SU-DHL-6 (cell line): ENCODE data around the gene ARHGAP21.
"Not testable (repeated sequence)": the region's sequence is repeated elsewhere in the genome, so short reads cannot be mapped to it uniquely, and the experiment has no call there.

Source experiments
- H2AFZ ChIP-seq: fragments of 200-600 bp; sonication (generic); 2 replicates; pipeline ENCODE4 v1.6.1; 2014; ENCODE audit warnings: low read depth, mild to moderate bottlenecking, moderate library complexity, mixed read lengths, antibody characterized with exemption, low read length; ENCODE audit not compliant: severe bottlenecking
- H3F3A ChIP-seq: fragments of 200-600 bp; shearing (Covaris generic); 2 replicates; pipeline ENCODE4 v1.6.0; 2016; ENCODE audit warnings: antibody characterized with exemption, mild to moderate bottlenecking; ENCODE audit not compliant: insufficient read depth
- H3K27ac ChIP-seq: fragments of 200-600 bp; sonication (generic); 2 replicates; pipeline ENCODE4 v1.5.1; 2016; ENCODE audit warnings: low read depth, mild to moderate bottlenecking, low read length, moderate library complexity, mixed read lengths
- H3K27me3 ChIP-seq: fragments of 200-600 bp; sonication (generic), shearing (Covaris generic); 2 replicates; pipeline ENCODE4 v1.6.0; 2014; ENCODE audit warnings: mild to moderate bottlenecking, low read length
- H3K36me3 ChIP-seq: fragments of 200-600 bp; sonication (generic); 2 replicates; pipeline ENCODE4 v1.6.1; 2014; ENCODE audit warnings: mild to moderate bottlenecking, low read length, mixed read lengths
- H3K4me2 ChIP-seq: fragments of 300-600, 200-600 bp; shearing (Covaris generic), sonication (generic); 2 replicates; pipeline ENCODE4 v1.6.0; 2014; ENCODE audit warnings: low read length, low read depth, mild to moderate bottlenecking; ENCODE audit not compliant: poor library complexity, severe bottlenecking
- H3K4me3 ChIP-seq: fragments of 200-600 bp; sonication (generic); 2 replicates; pipeline ENCODE4 v1.5.1; 2014; ENCODE audit warnings: antibody characterized with exemption, low read length, mild to moderate bottlenecking, mixed read lengths; ENCODE audit not compliant: insufficient read depth, poor library complexity, severe bottlenecking
- H3K79me2 ChIP-seq: fragments of 200-600 bp; sonication (generic); 2 replicates; pipeline ENCODE4 v1.6.1; 2014; ENCODE audit warnings: mild to moderate bottlenecking, low read length, moderate library complexity; ENCODE audit not compliant: insufficient read depth
- H3K9ac ChIP-seq: fragments of 200-600 bp; sonication (generic); 2 replicates; pipeline ENCODE4 v1.7.0; 2014; ENCODE audit warnings: mild to moderate bottlenecking, low read length
- H3K9me2 ChIP-seq: fragments of 200-600 bp; sonication (generic); replicated peaks from 2 replicates; pipeline ENCODE4 v1.6.1; 2014; ENCODE audit warnings: low read length; ENCODE audit not compliant: insufficient read depth
- H3K9me3 ChIP-seq: fragments of 200-600 bp; sonication (generic); 2 replicates; pipeline ENCODE4 v1.6.1; 2014; ENCODE audit warnings: low read length, mixed read lengths; ENCODE audit not compliant: insufficient read depth
- H4K20me1 ChIP-seq: fragments of 200-600 bp; sonication (generic); 2 replicates; pipeline ENCODE4 v1.6.1; 2014; ENCODE audit warnings: low read depth, mild to moderate bottlenecking, antibody characterized with exemption, low read length, moderate library complexity, mixed read lengths
- EZH2phosphoT487 ChIP-seq: fragments of 200-600 bp; sonication (generic), shearing (Covaris generic); conservative IDR thresholded peaks from 2 replicates; pipeline ENCODE4 v1.6.1; 2018; ENCODE audit warnings: mild to moderate bottlenecking, antibody characterized with exemption, low read length, moderate library complexity, mixed read lengths
- TF ChIP-seq, protein P1 (sequence below): fragments of 200-600 bp; sonication (generic); IDR thresholded peaks from one replicate; pipeline ENCODE4 v1.5.1; 2017; ENCODE audit warnings: antibody characterized with exemption, mild to moderate bottlenecking, low read length, moderate library complexity; ENCODE audit not compliant: insufficient read depth, poor library complexity, severe bottlenecking

The ARHGAP21 gene

DNA sequence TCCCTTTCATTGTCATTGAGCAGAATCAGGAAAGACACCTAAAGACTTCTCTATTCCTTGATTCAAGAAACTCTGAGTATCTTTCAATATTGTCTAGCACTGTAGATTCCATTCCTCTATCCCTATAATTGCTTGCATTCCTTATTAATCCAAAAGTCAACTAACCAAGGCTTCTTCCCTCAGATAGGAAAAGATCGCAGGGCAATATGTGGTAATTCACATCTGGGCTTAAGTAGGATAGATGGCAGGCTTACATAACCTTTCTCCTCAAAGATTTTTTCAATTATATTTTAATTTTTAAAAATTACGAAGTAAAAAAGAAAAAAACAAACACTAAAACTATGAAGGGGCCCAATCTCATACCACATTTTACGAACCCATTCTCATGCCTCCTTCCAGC lies 7.1 kb upstream of the ARHGAP21 start:
- Histone ChIP-seq H3K27ac (no peak overlapping the region), H3K4me3 (no peak overlapping the region), H3F3A (no peaks in the 10 kb centered on the region), H3K9ac (no peak overlapping the region), H4K20me1 (no peaks in the 10 kb centered on the region), H3K27me3 (no peaks in the 10 kb centered on the region), H3K36me3 (no peaks in the 10 kb centered on the region), H2AFZ (no peak overlapping the region), H3K79me2 (no peaks in the 10 kb centered on the region), H3K9me3 (no peaks in the 10 kb centered on the region), H3K4me2 (no peak overlapping the region), H3K9me2 (no peaks in the 10 kb centered on the region)
- no peak for TF ChIP-seq EZH2phosphoT487
- TF ChIP-seq, protein P1, sequence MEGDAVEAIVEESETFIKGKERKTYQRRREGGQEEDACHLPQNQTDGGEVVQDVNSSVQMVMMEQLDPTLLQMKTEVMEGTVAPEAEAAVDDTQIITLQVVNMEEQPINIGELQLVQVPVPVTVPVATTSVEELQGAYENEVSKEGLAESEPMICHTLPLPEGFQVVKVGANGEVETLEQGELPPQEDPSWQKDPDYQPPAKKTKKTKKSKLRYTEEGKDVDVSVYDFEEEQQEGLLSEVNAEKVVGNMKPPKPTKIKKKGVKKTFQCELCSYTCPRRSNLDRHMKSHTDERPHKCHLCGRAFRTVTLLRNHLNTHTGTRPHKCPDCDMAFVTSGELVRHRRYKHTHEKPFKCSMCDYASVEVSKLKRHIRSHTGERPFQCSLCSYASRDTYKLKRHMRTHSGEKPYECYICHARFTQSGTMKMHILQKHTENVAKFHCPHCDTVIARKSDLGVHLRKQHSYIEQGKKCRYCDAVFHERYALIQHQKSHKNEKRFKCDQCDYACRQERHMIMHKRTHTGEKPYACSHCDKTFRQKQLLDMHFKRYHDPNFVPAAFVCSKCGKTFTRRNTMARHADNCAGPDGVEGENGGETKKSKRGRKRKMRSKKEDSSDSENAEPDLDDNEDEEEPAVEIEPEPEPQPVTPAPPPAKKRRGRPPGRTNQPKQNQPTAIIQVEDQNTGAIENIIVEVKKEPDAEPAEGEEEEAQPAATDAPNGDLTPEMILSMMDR: no peak

DNA sequence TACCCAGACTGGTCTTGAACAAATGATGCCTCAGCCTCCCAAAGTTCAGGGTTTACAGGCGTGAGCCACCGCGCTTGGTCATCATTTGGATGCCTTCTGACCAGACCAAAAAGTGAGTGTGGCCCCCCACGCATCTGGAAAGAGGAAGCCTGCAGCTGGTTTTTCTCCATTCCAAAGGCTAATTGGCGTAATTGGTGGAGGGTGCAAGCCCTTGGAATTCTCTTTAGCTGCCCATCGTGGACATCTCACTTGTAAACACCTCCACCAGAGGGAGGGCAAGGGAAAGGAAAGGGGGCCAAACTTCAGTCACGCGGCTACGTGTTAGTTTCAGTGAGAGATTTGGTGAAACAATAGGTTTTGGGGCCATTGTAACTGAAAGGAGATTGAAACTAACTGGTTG lies 4.1 kb upstream of the ARHGAP21 start:
- Histone ChIP-seq H4K20me1 (no peaks in the 10 kb centered on the region), H3K9ac (no peak overlapping the region), H3K9me3 (no peaks in the 10 kb centered on the region), H2AFZ (no peak overlapping the region), H3F3A (no peaks in the 10 kb centered on the region), H3K27ac (no peak overlapping the region), H3K9me2 (no peaks in the 10 kb centered on the region), H3K79me2 (no peaks in the 10 kb centered on the region), H3K4me2 (no peak overlapping the region), H3K36me3 (no peaks in the 10 kb centered on the region), H3K27me3 (no peaks in the 10 kb centered on the region), H3K4me3 (no peak overlapping the region)
- TF ChIP-seq, protein P1: no peak
- no peak for TF ChIP-seq EZH2phosphoT487

DNA sequence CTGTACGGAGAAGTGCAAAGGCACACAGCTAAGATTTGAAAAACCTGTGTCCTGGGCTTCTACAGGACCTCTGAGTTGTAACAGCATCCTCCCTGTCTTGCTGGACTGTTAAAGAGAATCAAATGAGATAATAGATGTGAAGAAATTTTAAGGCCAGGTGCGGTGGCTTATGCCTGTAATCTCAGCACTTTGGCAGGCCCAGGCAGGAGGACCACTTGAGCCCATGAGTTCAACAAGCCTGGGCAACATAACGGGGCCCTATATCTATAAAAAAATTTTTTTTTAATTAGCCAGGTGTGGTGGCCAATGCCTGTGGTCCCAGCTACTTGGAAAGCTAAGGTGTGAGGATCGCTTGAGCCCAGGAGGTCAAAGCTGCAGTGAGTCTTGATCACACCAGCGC lies 2.9 kb upstream of the ARHGAP21 start:
- H2AFZ ChIP-seq: no peak overlapping the region
- H3F3A ChIP-seq: no peaks in the 10 kb centered on the region
- no peak overlapping the region for H3K27ac ChIP-seq
- no peak overlapping the region for H3K4me3 ChIP-seq
- H3K9me2 ChIP-seq: no peaks in the 10 kb centered on the region
- H4K20me1 ChIP-seq: no peaks in the 10 kb centered on the region
- no peaks in the 10 kb centered on the region for H3K79me2 ChIP-seq
- H3K9me3 ChIP-seq: no peaks in the 10 kb centered on the region
- TF ChIP-seq EZH2phosphoT487: no peak
- TF ChIP-seq, protein P1: no peak
- no peaks in the 10 kb centered on the region for H3K36me3 ChIP-seq
- no peak overlapping the region for H3K9ac ChIP-seq
- H3K27me3 ChIP-seq: no peaks in the 10 kb centered on the region
- no peak overlapping the region for H3K4me2 ChIP-seq

DNA sequence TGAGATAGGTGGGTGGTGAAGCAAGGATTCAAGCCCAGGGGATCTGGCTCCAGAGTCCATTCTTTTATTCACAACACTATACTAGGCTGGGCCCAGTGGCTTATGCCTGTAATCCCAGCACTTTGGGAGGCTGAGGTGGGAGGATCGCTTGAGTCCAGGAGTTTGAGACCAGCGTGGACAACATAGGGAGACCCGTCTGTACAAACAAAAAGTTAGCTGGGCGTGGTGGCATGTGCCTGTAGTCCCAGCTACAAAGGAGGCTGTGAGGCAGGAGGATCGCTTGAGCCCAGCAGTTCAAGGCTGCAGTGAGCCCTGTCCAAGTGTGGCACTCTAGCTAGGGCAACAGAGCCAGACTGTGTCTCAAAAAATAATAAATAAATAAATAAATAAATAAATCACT lies 2.3 kb upstream of the ARHGAP21 start:
- H3K27me3 ChIP-seq, H3F3A ChIP-seq, H3K4me2 ChIP-seq, H3K4me3 ChIP-seq, H3K9me2 ChIP-seq, H3K9ac ChIP-seq, H3K9me3 ChIP-seq, H3K79me2 ChIP-seq, H3K36me3 ChIP-seq, H3K27ac ChIP-seq, H4K20me1 ChIP-seq, H2AFZ ChIP-seq: not testable (repeated sequence)
